Neutrophil (primary cell): ENCODE results near the gene DAPK1.

Experiments
- H3K27ac ChIP-seq: fragments of 200-600 bp; sonication (generic); 2 replicates; pipeline ENCODE4 v1.5.1; 2016; ENCODE audit warnings: mild to moderate bottlenecking, moderate library complexity
- H3K27me3 ChIP-seq: fragments of 200-600 bp; sonication (generic); 2 replicates; pipeline ENCODE4 v1.6.0; 2016; ENCODE audit warnings: mild to moderate bottlenecking
- H3K36me3 ChIP-seq: fragments of 200-600 bp; sonication (generic); 2 replicates; pipeline ENCODE4 v1.5.1; 2017
- H3K4me1 ChIP-seq, 2 experiments: fragments of 200-600 bp in 1 of 2; sonication (generic) in 1 of 2; 1 replicate in 1 of 2; 2 replicates in 1 of 2; pipeline versions ENCODE4 v1.5.1 to v1.6.1; 2013 to 2016; ENCODE audit warnings: low read depth in 1 of 2, low read length in 1 of 2, mild to moderate bottlenecking in 1 of 2, moderate library complexity in 1 of 2; ENCODE audit not compliant: control insufficient read depth in 1 of 2, insufficient read depth in 1 of 2
- H3K4me3 ChIP-seq, 2 experiments: fragments of 200-600 bp in 1 of 2; sonication (generic) in 1 of 2; 1 replicate in 1 of 2; 2 replicates in 1 of 2; pipeline ENCODE4 v1.5.1; 2013 to 2016; ENCODE audit warnings: low read depth in 1 of 2, low read length in 1 of 2, mild to moderate bottlenecking in 1 of 2, moderate library complexity in 1 of 2
- H3K9me3 ChIP-seq: fragments of 200-600 bp; sonication (generic); 2 replicates; pipeline ENCODE4 v1.5.1; 2016
- CTCF ChIP-seq: fragments of 200-600 bp; sonication (generic); IDR thresholded peaks from 2 replicates; pipeline ENCODE4 v1.5.1; 2016; ENCODE audit warnings: antibody characterized with exemption

Gene DAPK1

GRCh38 chr9:87535817-87536539, 38.3 kb downstream of the DAPK1 start:
- Histone ChIP-seq H3K36me3 (no peaks in the 10 kb centered on the region), H3K4me1 (no peaks in the 10 kb centered on the region), H3K27me3 (no peaks in the 10 kb centered on the region), H3K27ac (no peak overlapping the region), H3K4me3 (no peak overlapping the region), H3K9me3 (no peaks in the 10 kb centered on the region)
- TF ChIP-seq CTCF = no peak

- H3K36me3 ChIP-seq = no peaks in the 10 kb centered on the region
- no peaks in the 10 kb centered on the region for H3K27me3 ChIP-seq
- no peaks in the 10 kb centered on the region for H3K4me1 ChIP-seq
- H3K27ac ChIP-seq = no peak overlapping the region
- no peak overlapping the region for H3K4me3 ChIP-seq
- no peak for TF ChIP-seq CTCF
- no peaks in the 10 kb centered on the region for H3K9me3 ChIP-seq
Measured at GRCh38 chr9:87537625-87538024, 40.0 kb downstream of the DAPK1 start.

GRCh38 chr9:87540444-87541105, 42.9 kb downstream of the DAPK1 start:
- no peak overlapping the region for H3K27ac ChIP-seq
- no peak overlapping the region for H3K4me3 ChIP-seq
- H3K9me3 ChIP-seq = no peaks in the 10 kb centered on the region
- H3K4me1 ChIP-seq = no peaks in the 10 kb centered on the region
- no peaks in the 10 kb centered on the region for H3K27me3 ChIP-seq
- H3K36me3 ChIP-seq = no peaks in the 10 kb centered on the region
- no peak for TF ChIP-seq CTCF

- Histone ChIP-seq H3K4me3 (no peak overlapping the region), H3K27ac (no peak overlapping the region), H3K36me3 (no peaks in the 10 kb centered on the region), H3K27me3 (no peaks in the 10 kb centered on the region), H3K4me1 (no peaks in the 10 kb centered on the region), H3K9me3 (no peaks in the 10 kb centered on the region)
- TF ChIP-seq CTCF = no peak
Measured at GRCh38 chr9:87541663-87542062, 44.0 kb downstream of the DAPK1 start.

- H3K36me3 ChIP-seq = no peaks in the 10 kb centered on the region
- no peak for TF ChIP-seq CTCF
- no peak overlapping the region for H3K4me3 ChIP-seq
- no peaks in the 10 kb centered on the region for H3K9me3 ChIP-seq
- no peaks in the 10 kb centered on the region for H3K4me1 ChIP-seq
- no peaks in the 10 kb centered on the region for H3K27me3 ChIP-seq
- H3K27ac ChIP-seq = no peak overlapping the region
Measured at GRCh38 chr9:87542141-87542540, 44.5 kb downstream of the DAPK1 start.
